Measurements from ENCODE around the gene TRAPPC4. TPM values are rescaled to one million over a fixed set of nuclear protein-coding genes. Genes with fewer than 3 reads are reported as not detected.
A peak's percentile ranks its signal among the peaks of the same experiment; 100 is the strongest.

TRAPPC4 gene
- polyA plus RNA-seq, 4 donors, result 59.1 to 103 (median 79.7) TPM

DNA sequence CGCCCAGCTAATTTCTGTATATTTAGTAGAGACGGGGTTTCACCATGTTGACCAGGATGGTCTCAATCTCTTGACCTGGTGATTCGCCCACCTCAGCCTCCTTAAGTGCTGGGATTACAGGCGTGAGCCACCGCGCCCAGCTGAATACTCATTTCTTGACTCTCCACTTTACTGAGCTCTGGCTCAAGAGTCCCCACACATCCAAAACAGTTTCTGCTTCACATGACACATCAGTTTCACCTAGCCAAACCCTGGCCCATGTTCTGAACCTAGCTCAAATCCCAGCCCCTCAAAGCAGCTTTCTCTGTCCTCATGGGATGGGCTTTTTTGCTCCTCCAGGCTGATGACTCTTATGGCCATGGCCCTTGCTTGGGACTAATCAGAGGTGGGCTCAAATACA lies 28.6 kb downstream of the TRAPPC4 start:
- Histone ChIP-seq H3K27ac (ENCODE audit: low read depth in 1 of 3, low read length in 2 of 3) (no peak overlapping the region), H3K36me3 (ENCODE audit: control insufficient read depth in 3 of 3, insufficient read depth in 2 of 3, low read depth in 1 of 3, low read length in 3 of 3) (peaks cover 19 to 80% (median 28%) of the 10 kb centered on the region in 3 donors), H3K27me3 (ENCODE audit: control insufficient read depth in 3 of 3, insufficient read depth in 3 of 3, low read length in 3 of 3) (no peaks in the 10 kb centered on the region), H3K4me1 (ENCODE audit: control insufficient read depth in 3 of 3, insufficient read depth in 2 of 3, low read depth in 1 of 3, low read length in 2 of 3) (no peaks in the 10 kb centered on the region), H3K9me3 (ENCODE audit: control insufficient read depth in 2 of 2, insufficient read depth in 1 of 2, low read depth in 1 of 2, low read length in 1 of 2) (no peaks in the 10 kb centered on the region), H3K4me3 (ENCODE audit: low read depth in 1 of 3, low read length in 3 of 3) (no peak overlapping the region)
- DNase-seq, result no peak
- FAIRE-seq, result no peak
- 85 to 90% (median 85%) methylated on average over 6 of the region's 6 CpGs for WGBS, 3 donors

DNA sequence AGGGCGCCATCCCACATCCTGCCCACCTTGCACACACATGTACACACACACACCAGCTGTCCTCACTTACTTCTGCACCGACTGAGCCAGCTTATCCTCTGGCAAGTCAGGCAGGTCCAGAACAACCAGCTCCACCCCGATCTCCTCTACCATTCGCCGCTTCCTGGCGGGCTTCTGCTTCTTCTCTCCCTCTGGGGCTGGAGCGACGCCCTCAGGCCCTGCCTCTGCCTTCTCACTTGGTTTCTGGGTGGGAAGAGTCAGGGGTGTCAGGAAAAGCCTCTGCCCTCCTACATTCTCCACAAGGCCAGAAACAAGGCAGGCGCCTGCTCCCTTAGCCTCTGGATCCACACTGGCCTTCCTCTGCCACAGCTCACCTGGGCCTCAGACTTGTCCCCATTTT lies 30.1 kb downstream of the TRAPPC4 start:
- Histone ChIP-seq H3K36me3 (ENCODE audit: control insufficient read depth in 3 of 3, insufficient read depth in 2 of 3, low read depth in 1 of 3, low read length in 3 of 3) (peaks cover 25 to 93% (median 32%) of the 10 kb centered on the region in 3 donors), H3K27me3 (ENCODE audit: control insufficient read depth in 3 of 3, insufficient read depth in 3 of 3, low read length in 3 of 3) (no peaks in the 10 kb centered on the region), H3K27ac (ENCODE audit: low read depth in 1 of 3, low read length in 2 of 3) (no peak overlapping the region), H3K9me3 (ENCODE audit: control insufficient read depth in 2 of 2, insufficient read depth in 1 of 2, low read depth in 1 of 2, low read length in 1 of 2) (no peaks in the 10 kb centered on the region), H3K4me3 (ENCODE audit: low read depth in 1 of 3, low read length in 3 of 3) (no peak overlapping the region), H3K4me1 (ENCODE audit: control insufficient read depth in 3 of 3, insufficient read depth in 2 of 3, low read depth in 1 of 3, low read length in 2 of 3) (no peaks in the 10 kb centered on the region)
- DNase-seq (no peak), FAIRE-seq (no peak)
- WGBS, 3 donors, result 92 to 94% (median 93%) methylated on average over 9 of the region's 9 CpGs

DNA sequence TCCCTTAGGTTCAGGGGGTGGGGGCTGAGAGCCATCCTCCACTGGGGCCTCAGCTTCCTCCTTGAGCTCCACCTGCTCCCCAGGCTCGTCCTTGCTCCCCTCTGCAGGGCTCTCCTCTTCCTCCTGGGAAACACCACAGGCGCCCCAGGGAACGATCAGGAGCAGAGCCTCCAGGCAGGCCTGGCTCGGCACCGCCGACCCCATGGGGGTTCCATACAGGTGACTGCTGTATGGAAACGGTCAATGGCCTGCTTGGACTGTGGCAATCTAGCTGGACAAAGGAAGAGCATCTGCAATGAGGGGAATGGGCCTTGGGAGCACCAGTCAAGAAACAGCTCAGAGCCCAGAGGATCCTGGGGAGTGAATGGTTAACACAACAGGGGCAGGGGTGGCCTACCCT lies 30.5 kb downstream of the TRAPPC4 start:
- FAIRE-seq (no peak), DNase-seq (no peak)
- Histone ChIP-seq H3K4me1 (ENCODE audit: control insufficient read depth in 3 of 3, insufficient read depth in 2 of 3, low read depth in 1 of 3, low read length in 2 of 3) (no peaks in the 10 kb centered on the region), H3K27ac (ENCODE audit: low read depth in 1 of 3, low read length in 2 of 3) (no peak overlapping the region), H3K27me3 (ENCODE audit: control insufficient read depth in 3 of 3, insufficient read depth in 3 of 3, low read length in 3 of 3) (no peaks in the 10 kb centered on the region), H3K4me3 (ENCODE audit: low read depth in 1 of 3, low read length in 3 of 3) (no peak overlapping the region), H3K9me3 (ENCODE audit: control insufficient read depth in 2 of 2, insufficient read depth in 1 of 2, low read depth in 1 of 2, low read length in 1 of 2) (no peaks in the 10 kb centered on the region), H3K36me3 (ENCODE audit: control insufficient read depth in 3 of 3, insufficient read depth in 2 of 3, low read depth in 1 of 3, low read length in 3 of 3) (peaks cover 25 to 95% (median 36%) of the 10 kb centered on the region in 3 donors)
- WGBS, 3 donors, result 90 to 94% (median 93%) methylated on average over 7 of the region's 7 CpGs

DNA sequence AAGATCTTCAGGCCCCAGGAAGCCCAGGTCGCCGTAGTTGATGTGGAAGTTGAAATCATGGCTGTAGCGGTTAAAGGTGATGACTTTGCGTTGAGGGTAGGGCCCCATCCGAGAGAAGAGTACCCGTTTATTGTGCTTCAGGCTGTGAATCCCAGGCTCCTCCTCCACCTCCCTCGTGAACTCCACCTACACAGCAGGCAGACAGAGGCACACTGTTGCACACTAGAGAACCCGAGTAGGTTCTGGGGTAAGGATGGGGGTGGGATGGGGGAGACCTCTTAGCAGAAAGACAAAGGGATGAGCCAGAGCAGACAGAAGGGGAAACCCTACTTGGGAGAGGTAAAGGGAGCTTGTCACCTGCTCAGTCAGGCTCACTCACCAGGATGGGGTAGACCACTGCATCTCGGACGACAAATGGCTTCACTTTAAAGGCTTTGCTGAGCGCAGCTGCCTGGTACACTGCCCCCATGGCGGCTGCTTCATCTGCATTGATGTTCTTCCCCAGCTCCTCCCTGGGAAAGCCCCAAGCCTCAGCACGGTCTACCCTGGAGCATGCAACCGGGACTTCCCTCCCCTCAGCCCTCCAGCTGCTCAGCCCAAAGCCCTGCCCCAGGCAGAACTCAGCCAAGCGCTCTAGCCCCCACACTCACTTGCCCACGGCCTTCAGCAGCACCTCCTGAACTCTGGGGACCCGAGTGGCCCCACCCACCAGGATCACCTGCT lies 33.0 kb downstream of the TRAPPC4 start:
- H3K4me1 ChIP-seq (ENCODE audit: control insufficient read depth in 3 of 3, insufficient read depth in 2 of 3, low read depth in 1 of 3, low read length in 2 of 3), result peaks cover 0 to 8% (median 2%) of the 10 kb centered on the region in 3 donors
- 75 to 80% (median 78%) methylated on average over 17 of the region's 17 CpGs for WGBS, 3 donors
- no peak for DNase-seq
- peaks cover 18 to 88% (median 30%) of the 10 kb centered on the region in 3 donors for H3K36me3 ChIP-seq (ENCODE audit: control insufficient read depth in 3 of 3, insufficient read depth in 2 of 3, low read depth in 1 of 3, low read length in 3 of 3)
- H3K4me3 ChIP-seq (ENCODE audit: low read depth in 1 of 3, low read length in 3 of 3), result no peak overlapping the region
- H3K27ac ChIP-seq (ENCODE audit: low read depth in 1 of 3, low read length in 2 of 3), result no peak overlapping the region
- no peaks in the 10 kb centered on the region for H3K9me3 ChIP-seq (ENCODE audit: control insufficient read depth in 2 of 2, insufficient read depth in 1 of 2, low read depth in 1 of 2, low read length in 1 of 2)
- no peaks in the 10 kb centered on the region for H3K27me3 ChIP-seq (ENCODE audit: control insufficient read depth in 3 of 3, insufficient read depth in 3 of 3, low read length in 3 of 3)
- no peak for FAIRE-seq

DNA sequence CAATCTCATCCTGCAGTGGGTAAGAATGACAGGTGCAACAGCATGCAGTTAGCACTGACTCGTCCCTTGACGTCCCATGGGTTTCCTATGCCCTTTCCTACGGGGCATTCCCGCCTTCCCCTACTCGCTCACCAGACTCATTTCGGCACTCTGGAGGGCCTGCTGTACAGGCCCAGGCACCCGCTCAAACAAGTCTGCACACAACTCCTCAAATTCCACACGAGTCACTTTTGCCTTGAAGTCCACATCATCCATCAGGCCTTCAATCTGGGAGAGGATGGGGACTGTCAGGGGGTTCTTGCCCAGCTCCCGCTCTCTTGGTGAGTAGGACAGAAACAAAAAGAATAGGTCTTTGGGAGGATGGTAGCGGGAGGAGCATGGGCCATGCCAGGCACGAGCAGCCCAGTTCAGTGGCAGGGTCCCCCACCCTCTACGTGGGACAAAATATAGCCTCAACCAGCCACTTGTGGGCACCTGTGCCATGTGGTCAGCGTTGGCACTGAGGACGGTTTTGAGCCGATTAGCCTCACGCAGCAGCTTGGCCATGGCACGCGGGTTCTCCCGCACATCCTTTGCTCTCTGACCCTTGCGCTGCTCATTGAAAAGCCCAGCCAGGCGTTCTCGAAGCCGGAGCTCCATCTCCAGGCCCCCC lies 33.7 kb downstream of the TRAPPC4 start:
- no peak for FAIRE-seq
- 89 to 94% (median 92%) methylated on average over 23 of the region's 23 CpGs for WGBS, 3 donors
- DNase-seq, result no peak

DNA sequence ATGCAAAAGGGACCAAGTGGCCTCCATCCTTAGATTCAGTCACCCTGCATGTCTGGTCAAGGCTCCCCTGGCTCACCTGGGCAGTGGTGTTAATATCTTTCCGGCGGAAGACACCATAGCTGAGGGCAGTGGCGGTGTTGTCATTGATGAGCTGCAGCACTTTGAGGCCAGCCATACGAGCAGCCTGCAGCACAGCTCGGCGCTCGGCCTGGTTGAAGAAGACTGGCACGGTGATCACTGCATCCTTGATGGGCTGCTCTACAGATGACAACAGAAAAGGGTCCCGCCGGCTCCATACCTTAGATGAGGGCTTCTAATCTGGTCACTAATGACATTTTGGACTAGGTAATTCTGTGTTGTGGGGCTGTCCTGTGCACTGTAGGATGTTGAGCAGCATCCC lies 35.9 kb downstream of the TRAPPC4 start:
- Histone ChIP-seq H3K27ac (ENCODE audit: low read depth in 1 of 3, low read length in 2 of 3) (no peak overlapping the region), H3K27me3 (ENCODE audit: control insufficient read depth in 3 of 3, insufficient read depth in 3 of 3, low read length in 3 of 3) (no peaks in the 10 kb centered on the region), H3K9me3 (ENCODE audit: control insufficient read depth in 2 of 2, insufficient read depth in 1 of 2, low read depth in 1 of 2, low read length in 1 of 2) (no peaks in the 10 kb centered on the region), H3K4me1 (ENCODE audit: control insufficient read depth in 3 of 3, insufficient read depth in 2 of 3, low read depth in 1 of 3, low read length in 2 of 3) (peaks cover 0 to 8% (median 2%) of the 10 kb centered on the region in 3 donors), H3K36me3 (ENCODE audit: control insufficient read depth in 3 of 3, insufficient read depth in 2 of 3, low read depth in 1 of 3, low read length in 3 of 3) (peaks cover 7 to 59% (median 21%) of the 10 kb centered on the region in 3 donors), H3K4me3 (ENCODE audit: low read depth in 1 of 3, low read length in 3 of 3) (no peak overlapping the region)
- 95 to 98% (median 96%) methylated on average over 10 of the region's 10 CpGs for WGBS, 3 donors
- FAIRE-seq, result no peak
- DNase-seq, result no peak

More for the DNA sequence above, 33.7 kb downstream of the TRAPPC4 start:
- no peaks in the 10 kb centered on the region for H3K27me3 ChIP-seq (ENCODE audit: control insufficient read depth in 3 of 3, insufficient read depth in 3 of 3, low read length in 3 of 3)
- H3K4me1 ChIP-seq (ENCODE audit: control insufficient read depth in 3 of 3, insufficient read depth in 2 of 3, low read depth in 1 of 3, low read length in 2 of 3), result peaks cover 0 to 8% (median 2%) of the 10 kb centered on the region in 3 donors
- no peak overlapping the region for H3K27ac ChIP-seq (ENCODE audit: low read depth in 1 of 3, low read length in 2 of 3)
- H3K4me3 ChIP-seq (ENCODE audit: low read depth in 1 of 3, low read length in 3 of 3), result no peak overlapping the region
- H3K36me3 ChIP-seq (ENCODE audit: control insufficient read depth in 3 of 3, insufficient read depth in 2 of 3, low read depth in 1 of 3, low read length in 3 of 3), result peaks cover 15 to 81% (median 25%) of the 10 kb centered on the region in 3 donors
- H3K9me3 ChIP-seq (ENCODE audit: control insufficient read depth in 2 of 2, insufficient read depth in 1 of 2, low read depth in 1 of 2, low read length in 1 of 2), result no peaks in the 10 kb centered on the region

DNA sequence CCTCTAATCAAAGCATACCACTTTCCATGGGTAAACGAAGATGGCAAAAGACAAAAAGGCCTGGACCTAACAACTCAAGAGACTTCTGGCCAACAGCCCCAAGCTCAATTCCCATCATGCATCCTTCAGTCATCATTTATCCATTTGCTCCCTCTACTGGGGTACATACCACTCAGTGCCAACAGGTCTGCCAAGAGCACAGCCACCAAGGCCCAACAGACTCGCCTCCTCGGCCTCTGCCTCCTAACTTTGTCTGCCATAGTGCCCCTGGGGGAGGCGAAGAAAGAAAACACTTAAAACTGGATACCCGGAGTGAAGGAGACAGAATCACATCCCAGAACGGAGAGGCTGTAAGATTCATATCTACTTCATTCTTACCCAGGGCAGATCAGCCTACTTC lies 37.3 kb downstream of the TRAPPC4 start:
- DNase-seq, result no peak
- Histone ChIP-seq H3K36me3 (ENCODE audit: control insufficient read depth in 3 of 3, insufficient read depth in 2 of 3, low read depth in 1 of 3, low read length in 3 of 3) (peaks cover 7 to 46% (median 21%) of the 10 kb centered on the region in 3 donors), H3K4me1 (ENCODE audit: control insufficient read depth in 3 of 3, insufficient read depth in 2 of 3, low read depth in 1 of 3, low read length in 2 of 3) (peaks cover 0 to 8% (median 2%) of the 10 kb centered on the region in 3 donors), H3K9me3 (ENCODE audit: control insufficient read depth in 2 of 2, insufficient read depth in 1 of 2, low read depth in 1 of 2, low read length in 1 of 2) (no peaks in the 10 kb centered on the region), H3K27me3 (ENCODE audit: control insufficient read depth in 3 of 3, insufficient read depth in 3 of 3, low read length in 3 of 3) (no peaks in the 10 kb centered on the region), H3K4me3 (ENCODE audit: low read depth in 1 of 3, low read length in 3 of 3) (peak overlapping the region; percentile 81 to 96 (median 93)), H3K27ac (ENCODE audit: low read depth in 1 of 3, low read length in 2 of 3) (peak overlapping the region in 2 of 3 donors; percentile 89 to 95)
- no peak for FAIRE-seq
- WGBS, 3 donors, result 34 to 45% (median 44%) methylated on average over 6 of the region's 6 CpGs

DNA sequence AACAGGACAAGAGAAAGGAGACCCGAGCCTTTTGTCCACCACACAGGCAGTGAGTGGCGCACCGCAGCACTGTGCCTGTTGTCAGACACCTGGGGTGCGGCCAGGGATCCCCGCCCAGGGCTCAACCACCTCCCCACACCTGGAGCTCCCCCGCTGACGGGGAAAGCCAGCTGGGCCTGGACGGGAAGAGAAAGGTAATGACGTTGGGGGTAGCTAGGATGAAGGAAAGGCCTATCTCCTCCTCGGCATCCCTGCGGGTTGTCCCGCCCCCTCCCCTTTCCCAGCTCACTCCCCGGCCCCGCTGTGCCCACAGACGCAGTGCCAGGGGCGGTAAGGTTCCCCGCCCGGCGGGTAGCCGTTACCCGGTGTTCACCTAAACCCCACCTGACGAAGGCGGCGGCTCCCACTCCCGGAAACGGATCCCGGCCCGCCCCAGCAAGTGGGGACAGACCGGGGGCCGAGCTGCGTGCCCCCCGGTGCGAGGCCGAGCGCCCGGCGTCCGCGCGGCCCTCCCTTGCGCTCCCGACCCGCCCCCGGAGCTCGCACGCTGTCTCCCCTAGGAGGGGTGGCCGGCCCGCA lies 37.9 kb downstream of the TRAPPC4 start:
- 0 to 1% (median 1%) methylated on average over 28 to 48 of the region's 48 CpGs for WGBS, 3 donors
- FAIRE-seq (no peak), DNase-seq (peak; percentile 63 to 66)
- Histone ChIP-seq H3K9me3 (ENCODE audit: control insufficient read depth in 2 of 2, insufficient read depth in 1 of 2, low read depth in 1 of 2, low read length in 1 of 2) (no peaks in the 10 kb centered on the region), H3K36me3 (ENCODE audit: control insufficient read depth in 3 of 3, insufficient read depth in 2 of 3, low read depth in 1 of 3, low read length in 3 of 3) (peaks cover 7 to 40% (median 18%) of the 10 kb centered on the region in 3 donors), H3K27me3 (ENCODE audit: control insufficient read depth in 3 of 3, insufficient read depth in 3 of 3, low read length in 3 of 3) (no peaks in the 10 kb centered on the region), H3K27ac (ENCODE audit: low read depth in 1 of 3, low read length in 2 of 3) (peak overlapping the region; percentile 89 to 95 (median 89)), H3K4me1 (ENCODE audit: control insufficient read depth in 3 of 3, insufficient read depth in 2 of 3, low read depth in 1 of 3, low read length in 2 of 3) (peaks cover 0 to 8% (median 2%) of the 10 kb centered on the region in 3 donors), H3K4me3 (ENCODE audit: low read depth in 1 of 3, low read length in 3 of 3) (peak overlapping the region; percentile 81 to 96 (median 93))
